ENCODE results near the gene TTC39A. TPM values are rescaled to one million over a fixed set of nuclear protein-coding genes. Genes with fewer than 3 reads are reported as not detected.

The TTC39A gene
- total and polyA plus RNA-seq, 2 donors (not counting 1 experiment from before 2014, with no cell fraction given) = not detected

- no peak for DNase-seq
- Histone ChIP-seq H3K9me3 (ENCODE audit: control extremely low read depth in 1 of 3, control insufficient read depth in 2 of 3, insufficient read depth in 1 of 3, low read length in 2 of 3) (no peaks in the 10 kb centered on the region), H3K79me2 (ENCODE audit: control insufficient read depth, insufficient read depth, low read length) (no peaks in the 10 kb centered on the region), H3K27me3 (replicated peaks in 1 of 4; ENCODE audit: control extremely low read depth in 1 of 4, control insufficient read depth in 3 of 4, insufficient read depth in 4 of 4, low read length in 3 of 4) (peaks cover 0 to 31% (median 18%) of the 10 kb centered on the region in 4 experiments), H4K20me1 (ENCODE audit: control insufficient read depth, insufficient read depth, low read length, poor library complexity, severe bottlenecking) (no peaks in the 10 kb centered on the region), H3K4me3 (ENCODE audit: control extremely low read depth in 1 of 5, extremely low read depth in 1 of 5, insufficient read depth in 1 of 5, low read depth in 2 of 5, low read length in 4 of 5) (no peak overlapping the region), H3K4me2 (replicated peaks; ENCODE audit: low read depth, low read length, poor library complexity, severe bottlenecking) (no peak overlapping the region), H3K36me3 (replicated peaks in 1 of 2; ENCODE audit: control extremely low read depth in 1 of 2, control insufficient read depth in 1 of 2, extremely low read depth in 1 of 2, insufficient read depth in 2 of 2, low read length in 1 of 2) (no peaks in the 10 kb centered on the region), H2AFZ (ENCODE audit: insufficient read depth, low read depth, low read length, poor library complexity, severe bottlenecking) (no peak overlapping the region), H3K9ac (ENCODE audit: low read length) (no peak overlapping the region), H3K4me1 (ENCODE audit: control insufficient read depth in 2 of 2, insufficient read depth in 2 of 2, low read length in 2 of 2) (peaks cover 6 to 10% of the 10 kb centered on the region in 2 donors), H3K27ac (ENCODE audit: low read length in 2 of 2) (no peak overlapping the region)
- Mint-ChIP-seq H3K27me3 (peaks cover 28% of the 10 kb centered on the region), H3K27ac (no peak overlapping the region), H3K4me3 (no peak overlapping the region), H3K9me3 (ENCODE audit: insufficient read depth) (no peaks in the 10 kb centered on the region), H3K4me1 (peaks cover 12% of the 10 kb centered on the region)
- ChIA-PET CTCF (interaction anchor here (0.7 kb wide), 1 partner anchor 47 kb away, joined by 4 read pairs; no protein-coding TSS in a partner anchor), POLR2A (no interaction called here)
- TF ChIP-seq EZH2 (IDR thresholded peaks at IDR 0.05; ENCODE audit: borderline replicate concordance, insufficient read depth, low read depth, low read length, poor library complexity, severe bottlenecking) (no peak), CTCF (IDR thresholded peaks at IDR 0.05) (no peak)
- intact Hi-C loops (cut with micrococcal nuclease) = no loop called here
- ATAC-seq (ENCODE audit: low read depth) = no peak
- WGBS (ENCODE audit: insufficient coverage) = 100% methylated on average over 1 of the region's 6 CpGs
Observed at GRCh38 chr1:51347398-51348146, 17.2 kb upstream of the TTC39A start.
